Activated naive CD4-positive, alpha-beta T cell treated with anti-CD3 and anti-CD28 coated beads, Interleukin-2, amount 10 ng/mL, durations not matched to agents 7 days and 5 days (primary cell): ENCODE results near the gene FIZ1.

Source experiments
- CTCF ChIA-PET: fragments of 350-600 bp; sonication (Branson Sonifier 250); formaldehyde crosslinking; loops from one replicate; lab custom pipeline; 2021; ENCODE audit warnings: antibody characterized with exemption; lab: Charles Lee
- DNase-seq: peaks from one replicate; pipeline ENCODE4 v3.0.0-alpha.2; 2020
- H3K27ac Mint-ChIP-seq: one replicate; pipeline ENCODE4 v1.8.0; 2021; ENCODE audit warnings: mild to moderate bottlenecking, moderate library complexity, mixed read lengths
- H3K27me3 Mint-ChIP-seq: one replicate; pipeline ENCODE4 v1.8.0; 2021; ENCODE audit warnings: mild to moderate bottlenecking, mixed read lengths
- H3K36me3 Mint-ChIP-seq: one replicate; pipeline ENCODE4 v1.8.0; 2021; ENCODE audit warnings: mixed read lengths
- H3K4me1 Mint-ChIP-seq: one replicate; pipeline ENCODE4 v1.8.0; 2021; ENCODE audit warnings: mixed read lengths
- H3K4me3 Mint-ChIP-seq: one replicate; pipeline ENCODE4 v1.8.0; 2021; ENCODE audit warnings: mild to moderate bottlenecking, moderate library complexity, mixed read lengths
- H3K9me3 Mint-ChIP-seq: one replicate; pipeline ENCODE4 v1.8.0; 2021; ENCODE audit warnings: mixed read lengths

FIZ1 gene

GRCh38 chr19:55614711-55615542 is 15.6 kb upstream of the FIZ1 start:
- no peak for DNase-seq
- Mint-ChIP-seq H3K4me1 (peaks cover 10% of the 10 kb centered on the region), H3K27me3 (no peaks in the 10 kb centered on the region), H3K4me3 (no peak overlapping the region), H3K36me3 (peaks cover 41% of the 10 kb centered on the region), H3K9me3 (no peaks in the 10 kb centered on the region), H3K27ac (no peak overlapping the region)
- CTCF ChIA-PET: no interaction called here

- no peaks in the 10 kb centered on the region for H3K9me3 Mint-ChIP-seq
- peaks cover 42% of the 10 kb centered on the region for H3K36me3 Mint-ChIP-seq
- H3K27me3 Mint-ChIP-seq: no peaks in the 10 kb centered on the region
- no peak overlapping the region for H3K4me3 Mint-ChIP-seq
- H3K4me1 Mint-ChIP-seq: peaks cover 9% of the 10 kb centered on the region
- CTCF ChIA-PET: no interaction called here
- DNase-seq: no peak
- H3K27ac Mint-ChIP-seq: no peak overlapping the region
Observed at GRCh38 chr19:55613930-55614710, 14.8 kb upstream of the FIZ1 start.

GRCh38 chr19:55613396-55613795 is 14.1 kb upstream of the FIZ1 start:
- peaks cover 9% of the 10 kb centered on the region for H3K4me1 Mint-ChIP-seq
- H3K4me3 Mint-ChIP-seq: no peak overlapping the region
- H3K36me3 Mint-ChIP-seq: peaks cover 42% of the 10 kb centered on the region
- H3K27me3 Mint-ChIP-seq: no peaks in the 10 kb centered on the region
- H3K27ac Mint-ChIP-seq: no peak overlapping the region
- H3K9me3 Mint-ChIP-seq: no peaks in the 10 kb centered on the region
- CTCF ChIA-PET: no interaction called here
- DNase-seq: no peak

- H3K4me3 Mint-ChIP-seq: no peak overlapping the region
Observed at GRCh38 chr19:55611983-55612645, 12.8 kb upstream of the FIZ1 start.

GRCh38 chr19:55611300-55611982 is 12.1 kb upstream of the FIZ1 start:
- H3K27me3 Mint-ChIP-seq: no peaks in the 10 kb centered on the region
- H3K4me1 Mint-ChIP-seq: peaks cover 26% of the 10 kb centered on the region
- H3K4me3 Mint-ChIP-seq: no peak overlapping the region
- no peak overlapping the region for H3K27ac Mint-ChIP-seq
- H3K36me3 Mint-ChIP-seq: peaks cover 39% of the 10 kb centered on the region
- no peaks in the 10 kb centered on the region for H3K9me3 Mint-ChIP-seq
- CTCF ChIA-PET: no interaction called here
- no peak for DNase-seq

More at GRCh38 chr19:55611983-55612645, 12.8 kb upstream of the FIZ1 start:
- Mint-ChIP-seq H3K36me3 (peaks cover 39% of the 10 kb centered on the region), H3K9me3 (no peaks in the 10 kb centered on the region), H3K4me1 (peaks cover 19% of the 10 kb centered on the region), H3K27me3 (no peaks in the 10 kb centered on the region), H3K27ac (no peak overlapping the region)
- CTCF ChIA-PET: no interaction called here
- DNase-seq: no peak

- CTCF ChIA-PET: no interaction called here
- no peak overlapping the region for H3K4me3 Mint-ChIP-seq
- DNase-seq: no peak
- no peak overlapping the region for H3K27ac Mint-ChIP-seq
- H3K4me1 Mint-ChIP-seq: peaks cover 39% of the 10 kb centered on the region
- H3K36me3 Mint-ChIP-seq: peaks cover 42% of the 10 kb centered on the region
- no peaks in the 10 kb centered on the region for H3K27me3 Mint-ChIP-seq
- no peaks in the 10 kb centered on the region for H3K9me3 Mint-ChIP-seq
Observed at GRCh38 chr19:55609326-55609725, 10.0 kb upstream of the FIZ1 start.

GRCh38 chr19:55606817-55607216 is 7.5 kb upstream of the FIZ1 start:
- peak overlapping the region; percentile 93 for H3K27ac Mint-ChIP-seq
- CTCF ChIA-PET: interaction anchor here (0.7 to 2.5 kb wide), 22 partner anchors 11 to 466 kb away, joined by 3 to 21 read pairs (median 5); partner anchors contain the start of genes ISOC2, U2AF2, ZNF579 and ZNF784
- peak overlapping the region; percentile 89 for H3K4me3 Mint-ChIP-seq
- DNase-seq: no peak
- no peaks in the 10 kb centered on the region for H3K9me3 Mint-ChIP-seq
- H3K4me1 Mint-ChIP-seq: peaks cover 50% of the 10 kb centered on the region
- peaks cover 39% of the 10 kb centered on the region for H3K36me3 Mint-ChIP-seq
- no peaks in the 10 kb centered on the region for H3K27me3 Mint-ChIP-seq

GRCh38 chr19:55606471-55606787 is 7.1 kb upstream of the FIZ1 start:
- H3K27ac Mint-ChIP-seq: peak overlapping the region; percentile 93
- CTCF ChIA-PET: interaction anchor here (0.7 to 2.5 kb wide), 23 partner anchors 11 to 465 kb away, joined by 3 to 21 read pairs (median 4); partner anchors contain the start of genes ISOC2, U2AF2, ZNF579 and ZNF784
- no peaks in the 10 kb centered on the region for H3K27me3 Mint-ChIP-seq
- no peaks in the 10 kb centered on the region for H3K9me3 Mint-ChIP-seq
- peaks cover 42% of the 10 kb centered on the region for H3K36me3 Mint-ChIP-seq
- DNase-seq: no peak
- H3K4me1 Mint-ChIP-seq: peaks cover 54% of the 10 kb centered on the region
- H3K4me3 Mint-ChIP-seq: peak overlapping the region; percentile 89

- Mint-ChIP-seq H3K4me3 (peak within 1 kb of the TSS; percentile 93), H3K9me3 (no peaks in the 10 kb centered on the region), H3K36me3 (peaks cover 38% of the 10 kb centered on the region), H3K4me1 (peaks cover 59% of the 10 kb centered on the region), H3K27ac (peak within 1 kb of the TSS; percentile 98), H3K27me3 (no peaks in the 10 kb centered on the region)
- CTCF ChIA-PET: interaction anchor here (0.7 to 2.5 kb wide), 24 partner anchors 11 to 465 kb away, joined by 3 to 21 read pairs (median 4); partner anchors contain the start of genes ISOC2, U2AF2, ZNF579 and ZNF784
- peak; percentile 81 for DNase-seq
Observed at GRCh38 chr19:55605637-55606470, 6.5 kb upstream of the FIZ1 start, which contains the start of gene ZNF865. ZNF865 (plus strand) TSS chr19:55605647; CDS start chr19:55613619, 7,972 bp downstream.

GRCh38 chr19:55605207-55605636 is 5.9 kb upstream of the FIZ1 start:
- H3K4me1 Mint-ChIP-seq: peaks cover 56% of the 10 kb centered on the region
- peaks cover 34% of the 10 kb centered on the region for H3K36me3 Mint-ChIP-seq
- peak overlapping the region; percentile 93 for H3K4me3 Mint-ChIP-seq
- DNase-seq: peak; percentile 99
- H3K27ac Mint-ChIP-seq: peak overlapping the region; percentile 98
- CTCF ChIA-PET: interaction anchor here (0.8 to 2.5 kb wide), 15 partner anchors 12 to 147 kb away, joined by 3 to 21 read pairs (median 5); partner anchors contain the start of gene ZNF784
- H3K27me3 Mint-ChIP-seq: no peaks in the 10 kb centered on the region
- no peaks in the 10 kb centered on the region for H3K9me3 Mint-ChIP-seq

GRCh38 chr19:55603581-55604292 is 4.4 kb upstream of the FIZ1 start:
- CTCF ChIA-PET: interaction anchor here (1.2 to 1.5 kb wide), 2 partner anchors 21 to 28 kb away, joined by 3 to 4 read pairs; partner anchors contain the start of gene ZNF784
- Mint-ChIP-seq H3K27ac (peak overlapping the region; percentile 98), H3K9me3 (no peaks in the 10 kb centered on the region), H3K4me3 (peak overlapping the region; percentile 93), H3K27me3 (no peaks in the 10 kb centered on the region), H3K4me1 (peaks cover 55% of the 10 kb centered on the region), H3K36me3 (peaks cover 30% of the 10 kb centered on the region)
- DNase-seq: no peak

GRCh38 chr19:55603115-55603514 is 3.8 kb upstream of the FIZ1 start:
- Mint-ChIP-seq H3K27me3 (no peaks in the 10 kb centered on the region), H3K4me3 (peak overlapping the region; percentile 41), H3K36me3 (peaks cover 32% of the 10 kb centered on the region), H3K27ac (peak overlapping the region; percentile 71), H3K4me1 (peaks cover 58% of the 10 kb centered on the region), H3K9me3 (no peaks in the 10 kb centered on the region)
- no peak for DNase-seq
- CTCF ChIA-PET: interaction anchor here (1.5 kb wide), 1 partner anchor 22 kb away, joined by 3 read pairs; the partner anchor contains the start of gene ZNF784
